Activated CD4-positive, alpha-beta T cell treated with anti-CD3 and anti-CD28 coated beads, Interleukin-2, amount 50 U/mL, for 4 hours (primary cell): ENCODE measurements around the gene KIF19.
A peak's percentile ranks its signal among the peaks of the same experiment; 100 is the strongest.
"Not testable (repeated sequence)": the region's sequence is repeated elsewhere in the genome, so short reads cannot be mapped to it uniquely, and the experiment has no call there.

Source experiments
- DNase-seq, 2 experiments: peaks; one replicate each; pipeline ENCODE4 v3.0.0-alpha.2; 2020

The KIF19 gene, protein sequence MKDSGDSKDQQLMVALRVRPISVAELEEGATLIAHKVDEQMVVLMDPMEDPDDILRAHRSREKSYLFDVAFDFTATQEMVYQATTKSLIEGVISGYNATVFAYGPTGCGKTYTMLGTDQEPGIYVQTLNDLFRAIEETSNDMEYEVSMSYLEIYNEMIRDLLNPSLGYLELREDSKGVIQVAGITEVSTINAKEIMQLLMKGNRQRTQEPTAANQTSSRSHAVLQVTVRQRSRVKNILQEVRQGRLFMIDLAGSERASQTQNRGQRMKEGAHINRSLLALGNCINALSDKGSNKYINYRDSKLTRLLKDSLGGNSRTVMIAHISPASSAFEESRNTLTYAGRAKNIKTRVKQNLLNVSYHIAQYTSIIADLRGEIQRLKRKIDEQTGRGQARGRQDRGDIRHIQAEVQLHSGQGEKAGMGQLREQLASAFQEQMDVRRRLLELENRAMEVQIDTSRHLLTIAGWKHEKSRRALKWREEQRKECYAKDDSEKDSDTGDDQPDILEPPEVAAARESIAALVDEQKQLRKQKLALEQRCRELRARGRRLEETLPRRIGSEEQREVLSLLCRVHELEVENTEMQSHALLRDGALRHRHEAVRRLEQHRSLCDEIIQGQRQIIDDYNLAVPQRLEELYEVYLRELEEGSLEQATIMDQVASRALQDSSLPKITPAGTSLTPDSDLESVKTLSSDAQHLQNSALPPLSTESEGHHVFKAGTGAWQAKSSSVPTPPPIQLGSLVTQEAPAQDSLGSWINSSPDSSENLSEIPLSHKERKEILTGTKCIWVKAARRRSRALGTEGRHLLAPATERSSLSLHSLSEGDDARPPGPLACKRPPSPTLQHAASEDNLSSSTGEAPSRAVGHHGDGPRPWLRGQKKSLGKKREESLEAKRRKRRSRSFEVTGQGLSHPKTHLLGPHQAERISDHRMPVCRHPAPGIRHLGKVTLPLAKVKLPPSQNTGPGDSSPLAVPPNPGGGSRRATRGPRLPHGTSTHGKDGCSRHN

GRCh38 chr17:74325743-74326379 lies at the start of gene KIF19:
Gene KIF19 (plus strand): TSS chr17:74326226. CDS start chr17:74326350, 124 bp downstream.
- peak; percentile 33 to 36 for DNase-seq

DNA sequence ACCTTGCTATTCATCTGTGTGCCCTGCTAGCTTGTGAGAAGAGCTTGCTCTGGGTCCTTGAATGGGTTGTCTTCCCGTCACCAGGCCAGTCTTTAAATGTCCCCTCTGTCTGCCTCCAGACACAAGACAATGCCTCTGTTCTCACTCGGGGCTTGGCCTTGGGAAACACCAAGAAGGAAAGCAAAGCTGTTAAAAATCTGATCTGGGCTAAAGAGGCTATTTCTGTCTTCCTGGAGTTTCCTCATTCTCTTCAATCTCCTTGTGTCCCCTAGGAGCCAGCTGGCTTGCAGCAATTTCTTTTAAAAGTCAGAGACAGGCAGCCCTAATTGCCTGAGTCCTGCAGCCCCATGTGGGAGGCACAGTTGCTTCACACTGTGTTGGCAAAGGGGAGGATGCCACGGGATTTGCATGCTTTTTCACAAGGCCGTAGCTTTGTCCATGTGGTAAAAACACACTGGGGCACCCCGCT lies 49.5 kb upstream of the KIF19 start:
- DNase-seq: no peak

- DNase-seq: no peak
Measured at GRCh38 chr17:74277935-74278334, 48.1 kb upstream of the KIF19 start.

- not testable (repeated sequence) for DNase-seq
Measured at GRCh38 chr17:74279617-74280016, 46.4 kb upstream of the KIF19 start.

- DNase-seq: peak; percentile 40 to 42
Measured at GRCh38 chr17:74280093-74280513, 45.9 kb upstream of the KIF19 start.

DNA sequence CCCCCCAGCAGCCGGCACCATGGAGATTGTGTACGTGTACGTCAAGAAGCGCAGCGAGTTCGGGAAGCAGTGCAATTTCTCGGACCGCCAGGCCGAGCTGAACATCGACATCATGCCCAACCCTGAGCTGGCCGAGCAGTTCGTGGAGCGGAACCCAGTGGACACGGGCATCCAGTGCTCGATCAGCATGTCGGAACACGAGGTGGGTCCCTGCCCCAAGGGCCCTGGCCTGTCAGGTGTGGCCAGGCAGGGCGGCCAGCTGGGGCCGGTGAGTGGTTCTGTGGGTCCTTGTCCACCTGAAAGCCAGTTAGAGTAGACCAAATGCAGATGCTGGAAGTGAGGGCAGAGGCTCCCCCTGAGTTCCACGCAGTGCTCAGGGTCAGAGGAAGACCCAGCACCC lies 44.2 kb upstream of the KIF19 start:
- no peak for DNase-seq

- not testable (repeated sequence) for DNase-seq
Measured at GRCh38 chr17:74282274-74282586, 43.8 kb upstream of the KIF19 start.

DNA sequence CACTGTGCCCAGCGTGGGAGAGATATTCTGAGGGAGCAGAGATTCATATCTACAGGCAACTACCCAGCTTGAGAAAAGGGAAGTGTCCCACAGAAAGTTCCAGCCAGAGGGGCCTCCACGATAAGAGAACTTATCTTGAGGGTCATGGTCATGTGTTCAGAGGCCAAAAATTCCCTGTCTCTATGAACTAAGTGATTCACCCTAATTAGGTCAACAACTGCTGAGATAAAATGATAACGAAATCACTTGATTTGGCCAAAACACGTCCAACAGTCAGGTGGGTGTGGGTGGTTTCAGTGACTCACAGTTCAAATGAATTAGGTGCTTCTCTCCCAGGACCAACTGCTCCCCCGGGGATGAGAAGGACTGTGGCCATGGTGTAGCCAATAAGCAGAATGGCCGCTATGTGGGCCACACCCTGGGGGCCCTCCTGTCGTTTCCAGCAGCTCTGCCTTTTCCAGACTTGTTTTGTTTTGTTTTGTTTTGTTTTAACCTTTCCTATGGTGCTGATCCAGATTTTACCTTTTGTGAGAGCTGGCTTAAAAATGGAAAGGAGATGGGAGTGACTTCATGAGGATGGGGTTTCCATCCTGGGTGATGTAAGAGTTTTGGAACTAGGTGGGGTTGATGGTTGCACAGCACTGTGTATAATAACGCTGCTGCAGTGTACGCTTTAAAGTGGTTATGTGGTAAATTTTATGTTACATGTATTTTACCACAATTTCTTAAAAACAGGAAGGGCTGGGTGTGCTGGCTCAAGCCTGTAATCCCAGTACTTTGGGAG lies 43.2 kb upstream of the KIF19 start:
- DNase-seq: peak; percentile 26 to 35

- DNase-seq: no peak
Measured at GRCh38 chr17:74283371-74283673, 42.7 kb upstream of the KIF19 start.

DNA sequence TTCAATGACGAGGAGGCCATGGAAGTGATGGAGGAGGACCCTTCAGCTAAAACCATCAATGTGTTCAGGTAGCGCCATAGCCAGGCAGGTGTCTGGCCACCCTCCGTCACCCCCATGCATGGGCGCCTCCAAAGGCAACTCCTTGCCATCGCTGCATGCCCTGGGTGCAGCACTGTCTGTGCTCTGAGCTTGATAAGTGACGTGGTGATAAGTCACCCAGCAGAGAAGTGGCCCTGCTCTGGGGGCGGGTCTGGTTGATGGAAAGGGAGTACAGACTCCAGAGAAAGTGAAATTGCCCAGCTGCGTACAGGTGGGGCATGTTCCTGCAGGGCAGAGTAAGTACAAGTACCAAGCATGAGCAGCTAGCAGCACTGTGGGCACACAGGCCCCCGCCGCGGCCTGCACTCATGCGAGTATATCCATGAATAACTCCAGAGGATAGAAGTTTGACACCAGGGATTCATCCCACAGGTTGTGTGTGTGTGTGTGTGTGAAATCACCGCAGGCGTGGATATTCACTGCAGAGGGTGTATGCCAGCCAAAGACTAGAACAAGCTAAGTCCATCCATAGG lies 38.9 kb upstream of the KIF19 start:
- DNase-seq: no peak

DNA sequence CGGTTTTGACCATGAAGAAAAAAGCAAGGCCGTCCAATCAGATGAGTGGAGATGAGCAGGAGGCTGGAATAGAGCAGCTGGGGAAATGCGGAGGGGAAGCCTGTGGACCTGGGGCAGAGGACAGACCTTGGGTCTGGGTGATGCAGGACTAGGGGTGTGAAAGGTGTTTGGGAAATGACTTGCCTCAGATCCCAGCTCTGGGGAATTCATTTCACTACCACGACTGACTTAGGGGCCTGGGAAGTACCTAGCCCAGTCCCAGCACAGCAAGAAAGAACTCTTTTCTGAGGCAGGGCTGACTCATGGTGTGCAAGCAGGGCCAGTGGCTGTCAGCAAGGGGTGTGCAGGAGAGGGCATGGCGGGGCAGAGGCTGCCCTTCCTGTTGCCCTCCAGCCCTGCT lies 37.2 kb upstream of the KIF19 start:
- no peak for DNase-seq

DNA sequence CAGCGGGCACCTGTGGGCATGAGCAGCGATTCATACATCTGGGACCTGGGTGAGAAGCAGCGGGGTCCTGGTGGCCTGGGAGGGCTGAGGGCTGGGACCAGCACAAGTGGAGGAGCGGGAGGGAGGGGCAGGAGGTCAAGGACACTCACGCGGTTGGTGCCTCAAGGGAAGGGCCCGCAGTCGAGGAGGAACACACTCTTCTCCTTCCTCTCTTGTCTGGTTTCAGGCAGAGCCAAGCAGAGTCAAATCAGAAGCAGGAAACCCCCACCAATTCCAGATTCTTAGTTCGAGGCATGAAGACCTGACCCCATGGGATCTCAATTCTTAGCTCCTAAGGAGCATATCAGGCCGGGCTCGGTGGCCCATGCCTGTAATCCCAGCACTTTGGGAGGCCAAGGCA lies 36.3 kb upstream of the KIF19 start:
- DNase-seq: no peak

GRCh38 chr17:74290340-74290739 lies 35.7 kb upstream of the KIF19 start:
- no peak for DNase-seq

- no peak for DNase-seq
Measured at GRCh38 chr17:74292495-74292894, 33.5 kb upstream of the KIF19 start.

GRCh38 chr17:74295625-74296547 lies 30.1 kb upstream of the KIF19 start:
- DNase-seq: no peak

DNA sequence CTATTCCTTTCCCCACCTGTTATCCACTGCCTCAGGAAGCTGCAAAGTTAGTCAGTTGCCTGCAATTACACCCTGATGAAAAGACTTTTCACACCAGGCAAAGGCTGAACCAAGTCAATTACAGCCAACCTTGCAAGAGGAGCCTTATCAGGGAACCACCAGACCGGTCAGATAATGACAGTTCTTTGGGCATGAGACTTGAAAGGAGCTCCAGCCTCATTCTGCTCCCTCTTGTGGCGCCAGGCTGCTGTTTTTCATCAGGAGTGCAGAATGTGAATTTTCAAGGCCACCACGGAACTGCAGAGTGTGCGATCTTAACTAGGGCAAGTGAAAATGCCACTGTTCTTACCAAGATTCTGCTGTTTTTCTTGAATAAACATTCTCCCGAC lies 29.5 kb upstream of the KIF19 start:
- peak; percentile 20 to 21 for DNase-seq

DNA sequence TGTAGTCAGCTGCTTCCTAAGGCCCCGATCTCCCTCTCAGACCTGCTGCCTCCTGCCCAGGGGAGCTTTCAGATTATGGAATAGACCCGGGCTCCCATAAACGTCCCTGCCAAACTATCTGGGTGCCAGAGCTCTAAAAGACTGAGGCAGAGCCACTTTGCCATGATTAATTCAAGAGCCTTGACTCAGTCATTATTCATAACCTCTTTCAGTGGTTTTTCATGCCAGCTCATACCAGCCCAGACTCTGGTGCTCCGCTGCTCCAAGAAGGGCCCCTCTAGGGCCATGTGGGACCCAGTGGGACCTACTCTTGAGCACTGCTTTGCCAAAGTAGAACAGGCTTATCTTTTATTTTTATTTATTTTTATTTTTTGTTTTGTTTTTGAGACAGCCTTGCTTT lies 28.1 kb upstream of the KIF19 start:
- DNase-seq: no peak

GRCh38 chr17:74298778-74299177 lies 27.2 kb upstream of the KIF19 start:
- DNase-seq: no peak

- DNase-seq: no peak
Measured at GRCh38 chr17:74299226-74300009, 26.6 kb upstream of the KIF19 start.

GRCh38 chr17:74303305-74303704 lies 22.7 kb upstream of the KIF19 start:
- no peak for DNase-seq
